Activated B cell treated with CpG ODN at 0.5 μM for 24 hours (primary cell): Measurements from ENCODE around the gene HDAC10. TPM values are rescaled to one million over a fixed set of nuclear protein-coding genes. Genes with fewer than 3 reads are reported as not detected.

Source experiments
- ATAC-seq: fragments of 200-7000 bp; cut with Tn5 transposase; one replicate; pipeline ENCODE4 v1.10.0; 2021; ENCODE audit warnings: low read depth, mild to moderate bottlenecking, moderate library complexity
- CTCF ChIA-PET: fragments of 350-600 bp; sonication (Branson Sonifier 250); formaldehyde crosslinking; loops from one replicate; lab custom pipeline; 2021; ENCODE audit warnings: antibody characterized with exemption; lab: Charles Lee
- POLR2A ChIA-PET: fragments of 350-600 bp; sonication (Branson Sonifier 250); formaldehyde crosslinking; loops from one replicate; lab custom pipeline; 2021; ENCODE audit warnings: antibody characterized with exemption; lab: Charles Lee
- DNase-seq: peaks from one replicate; pipeline ENCODE4 v3.0.0; 2022
- H3K27ac Mint-ChIP-seq: one replicate; pipeline ENCODE4 v1.8.0; 2020; ENCODE audit warnings: mixed read lengths
- H3K27me3 Mint-ChIP-seq: one replicate; pipeline ENCODE4 v1.8.0; 2021; ENCODE audit warnings: mixed read lengths
- H3K36me3 Mint-ChIP-seq: one replicate; pipeline ENCODE4 v1.8.0; 2021; ENCODE audit warnings: low read depth, mixed read lengths
- H3K4me1 Mint-ChIP-seq: one replicate; pipeline ENCODE4 v1.8.0; 2021; ENCODE audit warnings: mixed read lengths
- H3K4me3 Mint-ChIP-seq: one replicate; pipeline ENCODE4 v1.8.0; 2020; ENCODE audit warnings: mild to moderate bottlenecking, mixed read lengths
- H3K9me3 Mint-ChIP-seq: one replicate; pipeline ENCODE4 v1.8.0; 2020; ENCODE audit warnings: mixed read lengths
- intact Hi-C: fragments of 100-400 bp; cut with micrococcal nuclease; formaldehyde crosslinking; loops from one replicate; pipeline ENCODE4 v1.15.1; 2024
- total RNA-seq: library from RNA; stranded (reverse); gene quantifications from 2 replicates; pipeline ENCODE4 v1.2.3, GENCODE V29; 2022
- TF ChIP-seq, protein P1 (sequence below): fragments of 200-600 bp; IDR thresholded peaks from one replicate; pipeline ENCODE4 v1.8.0; 2022; ENCODE audit warnings: antibody characterized with exemption, mild to moderate bottlenecking

Gene HDAC10
- total RNA-seq, 1 donor from 2014 or later = 68.2 TPM

DNA sequence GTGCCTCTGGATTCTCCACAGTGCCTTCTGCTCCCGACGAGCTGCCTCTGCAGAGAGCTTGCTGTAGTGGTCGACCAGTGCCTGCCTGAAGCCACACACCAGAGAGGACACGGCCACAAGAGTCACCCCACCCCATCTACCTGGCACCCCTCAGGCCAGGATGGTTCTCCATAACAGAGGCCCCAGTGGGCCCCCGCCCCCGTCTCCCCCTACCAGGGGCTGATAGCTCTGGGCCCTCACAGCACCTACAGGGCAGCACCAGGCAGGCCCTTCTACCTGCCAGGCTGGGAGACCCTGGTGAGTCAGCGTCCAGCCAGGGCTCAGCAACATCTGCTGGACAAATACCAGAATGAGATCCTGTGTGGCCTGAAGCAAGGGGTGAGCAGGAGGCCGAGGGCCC lies 28.6 kb downstream of the HDAC10 start:
- TF ChIP-seq, protein P1, sequence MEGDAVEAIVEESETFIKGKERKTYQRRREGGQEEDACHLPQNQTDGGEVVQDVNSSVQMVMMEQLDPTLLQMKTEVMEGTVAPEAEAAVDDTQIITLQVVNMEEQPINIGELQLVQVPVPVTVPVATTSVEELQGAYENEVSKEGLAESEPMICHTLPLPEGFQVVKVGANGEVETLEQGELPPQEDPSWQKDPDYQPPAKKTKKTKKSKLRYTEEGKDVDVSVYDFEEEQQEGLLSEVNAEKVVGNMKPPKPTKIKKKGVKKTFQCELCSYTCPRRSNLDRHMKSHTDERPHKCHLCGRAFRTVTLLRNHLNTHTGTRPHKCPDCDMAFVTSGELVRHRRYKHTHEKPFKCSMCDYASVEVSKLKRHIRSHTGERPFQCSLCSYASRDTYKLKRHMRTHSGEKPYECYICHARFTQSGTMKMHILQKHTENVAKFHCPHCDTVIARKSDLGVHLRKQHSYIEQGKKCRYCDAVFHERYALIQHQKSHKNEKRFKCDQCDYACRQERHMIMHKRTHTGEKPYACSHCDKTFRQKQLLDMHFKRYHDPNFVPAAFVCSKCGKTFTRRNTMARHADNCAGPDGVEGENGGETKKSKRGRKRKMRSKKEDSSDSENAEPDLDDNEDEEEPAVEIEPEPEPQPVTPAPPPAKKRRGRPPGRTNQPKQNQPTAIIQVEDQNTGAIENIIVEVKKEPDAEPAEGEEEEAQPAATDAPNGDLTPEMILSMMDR = no peak
- ChIA-PET CTCF (interaction anchor here (2.9 kb wide), 1 partner anchor 73 kb away, joined by 15 read pairs; no protein-coding TSS in a partner anchor), POLR2A (no interaction called here)
- Mint-ChIP-seq H3K27me3 (no peaks in the 10 kb centered on the region), H3K4me1 (no peaks in the 10 kb centered on the region), H3K27ac (no peak overlapping the region), H3K36me3 (peaks cover 74% of the 10 kb centered on the region), H3K4me3 (no peak overlapping the region), H3K9me3 (no peaks in the 10 kb centered on the region)
- intact Hi-C loops = no loop called here
- no peak for ATAC-seq
- DNase-seq = no peak

DNA sequence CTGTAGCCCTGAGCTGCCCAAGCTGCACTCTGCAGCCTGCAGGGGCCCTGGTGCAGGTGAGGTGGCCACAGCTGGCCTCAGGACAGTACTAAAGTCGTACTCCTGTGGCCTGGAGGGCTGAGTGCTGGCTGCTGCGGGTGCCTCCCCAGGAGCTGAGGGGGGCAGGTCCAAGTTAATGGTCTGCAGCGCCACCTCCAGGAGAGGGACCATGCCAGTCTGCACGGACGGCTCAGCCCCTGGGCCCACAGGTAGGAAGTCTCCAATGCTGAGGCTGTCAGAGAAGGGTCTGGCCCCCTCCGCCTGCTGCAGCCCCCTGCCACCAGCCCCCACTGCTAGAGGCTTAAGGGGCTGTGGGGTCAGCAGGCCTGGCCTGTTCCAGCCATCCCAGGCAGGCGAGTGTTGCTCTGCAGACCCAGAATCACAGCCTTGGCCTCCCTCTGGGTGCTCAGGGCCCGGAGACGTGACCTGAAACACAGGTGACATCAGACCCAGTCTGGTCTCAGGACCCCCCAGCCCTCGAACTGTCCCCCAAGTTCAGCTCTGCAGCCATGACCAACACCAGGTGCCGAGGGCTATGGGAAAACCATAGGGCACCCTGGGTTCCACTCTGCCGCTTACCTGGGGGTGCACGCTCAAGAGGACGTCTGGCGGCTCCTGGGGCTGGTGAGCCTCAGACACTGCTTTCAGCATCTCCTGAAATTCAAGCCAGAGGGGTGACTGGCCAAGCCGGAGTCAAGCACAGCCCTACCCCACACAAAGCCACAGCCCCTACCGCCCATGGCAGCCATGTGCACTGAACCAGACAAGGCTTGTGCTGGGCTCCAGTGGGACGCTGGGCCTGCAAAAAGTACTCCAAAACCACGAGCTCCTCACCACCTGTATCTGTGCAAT lies 29.4 kb downstream of the HDAC10 start:
- DNase-seq (no peak), ATAC-seq (no peak)
- CTCF ChIA-PET = interaction anchor here (2.9 kb wide), 1 partner anchor 73 kb away, joined by 15 read pairs; no protein-coding TSS in a partner anchor
- POLR2A ChIA-PET = interaction anchor here (0.6 kb wide), 1 partner anchor 40 kb away, joined by 6 read pairs; no protein-coding TSS in a partner anchor
- H3K27me3 Mint-ChIP-seq = no peaks in the 10 kb centered on the region
- H3K9me3 Mint-ChIP-seq = no peaks in the 10 kb centered on the region
- no peak overlapping the region for H3K4me3 Mint-ChIP-seq
- TF ChIP-seq, protein P1 = no peak
- H3K4me1 Mint-ChIP-seq = no peaks in the 10 kb centered on the region
- no peak overlapping the region for H3K27ac Mint-ChIP-seq
- intact Hi-C loops = no loop called here
- peaks cover 71% of the 10 kb centered on the region for H3K36me3 Mint-ChIP-seq

DNA sequence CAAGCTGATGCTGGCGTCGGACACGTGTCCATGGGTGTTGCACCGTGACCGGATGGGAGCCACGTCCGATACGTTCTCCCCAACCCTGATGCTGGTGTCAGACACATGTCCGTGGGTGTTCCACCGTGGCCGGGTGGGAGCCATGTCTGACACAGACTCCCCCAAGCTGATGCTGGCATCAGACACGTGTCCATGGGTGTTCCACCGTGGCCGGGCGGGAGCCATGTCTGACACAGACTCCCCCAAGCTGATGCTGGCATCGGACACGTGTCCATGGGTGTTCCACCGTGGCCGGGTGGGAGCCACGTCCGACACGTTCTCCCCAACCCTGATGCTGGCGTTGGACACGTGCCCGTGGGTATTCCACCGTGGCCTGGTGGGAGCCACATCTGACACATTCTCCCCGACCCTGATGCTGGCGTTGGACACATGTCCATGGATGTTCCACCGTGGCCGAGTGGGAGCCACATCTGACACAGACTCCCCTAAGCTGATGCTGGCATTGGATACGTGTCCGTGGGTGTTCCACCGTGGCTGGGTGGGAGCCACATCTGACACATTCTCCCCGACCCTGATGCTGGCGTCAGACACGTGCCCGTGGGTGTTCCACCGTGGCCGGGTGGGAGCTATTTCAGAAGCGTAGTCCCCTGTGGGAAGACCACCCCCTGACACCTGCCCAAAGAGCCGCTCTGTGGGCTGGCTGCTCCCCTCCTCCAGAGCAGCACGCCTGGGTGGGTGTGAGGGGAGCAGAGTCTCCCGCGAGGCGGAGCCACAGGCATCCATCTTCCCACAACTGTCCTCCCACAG lies 30.3 kb downstream of the HDAC10 start:
- TF ChIP-seq, protein P1 = no peak
- no peaks in the 10 kb centered on the region for H3K27me3 Mint-ChIP-seq
- H3K4me3 Mint-ChIP-seq = no peak overlapping the region
- DNase-seq = no peak
- no peak overlapping the region for H3K27ac Mint-ChIP-seq
- H3K36me3 Mint-ChIP-seq = peaks cover 75% of the 10 kb centered on the region
- ChIA-PET CTCF (interaction anchor here (2.9 kb wide), 1 partner anchor 72 kb away, joined by 15 read pairs; no protein-coding TSS in a partner anchor), POLR2A (interaction anchor here (0.5 to 0.6 kb wide), 2 partner anchors 39 to 258 kb away, joined by 4 to 6 read pairs; no protein-coding TSS in a partner anchor)
- H3K9me3 Mint-ChIP-seq = no peaks in the 10 kb centered on the region
- no peak for ATAC-seq
- H3K4me1 Mint-ChIP-seq = no peaks in the 10 kb centered on the region
- intact Hi-C loops = no loop called here

DNA sequence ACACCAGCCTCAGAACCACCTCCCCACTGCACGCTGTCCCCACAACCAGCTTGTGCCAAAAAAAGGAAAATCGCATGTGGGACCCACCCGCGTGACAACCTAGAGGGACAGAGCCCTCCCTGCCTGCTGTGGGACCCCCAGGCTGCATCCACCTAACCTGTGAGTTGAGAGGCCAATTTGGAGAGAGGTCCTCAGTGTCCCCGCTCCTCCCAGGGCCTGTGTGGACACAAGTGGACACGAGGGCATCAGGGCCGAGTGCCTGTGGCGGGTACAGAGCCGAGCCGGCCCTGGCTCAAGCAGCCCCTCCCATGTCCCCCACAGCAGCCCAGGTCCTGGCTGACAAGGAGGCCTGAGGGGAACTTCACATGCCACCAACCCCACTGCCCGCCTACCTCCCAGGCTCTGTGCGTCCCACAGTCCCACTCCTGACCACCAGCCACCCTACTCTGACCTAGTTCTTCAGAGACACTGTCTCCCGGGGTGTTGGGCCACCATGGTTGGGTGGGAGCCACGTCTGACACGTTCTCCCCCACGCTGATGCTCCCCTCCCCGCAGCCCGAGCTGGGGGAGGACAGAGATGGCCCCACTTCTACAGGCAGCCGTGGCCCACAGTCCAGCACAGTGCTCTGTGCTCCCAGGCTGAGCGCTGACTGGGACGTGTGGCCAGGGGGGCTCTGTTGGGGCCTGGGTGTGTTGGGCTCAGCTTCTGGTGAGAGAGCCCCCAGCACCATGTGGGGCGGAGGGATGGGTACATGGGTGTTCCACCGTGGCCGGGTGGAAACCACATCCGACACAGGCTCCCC lies 31.1 kb downstream of the HDAC10 start:
- Mint-ChIP-seq H3K27ac (no peak overlapping the region), H3K4me3 (no peak overlapping the region), H3K4me1 (no peaks in the 10 kb centered on the region), H3K9me3 (no peaks in the 10 kb centered on the region), H3K36me3 (peaks cover 74% of the 10 kb centered on the region), H3K27me3 (no peaks in the 10 kb centered on the region)
- ChIA-PET POLR2A (interaction anchor here (0.6 kb wide), 1 partner anchor 193 kb away, joined by 3 read pairs; no protein-coding TSS in a partner anchor), CTCF (interaction anchor here (2.9 kb wide), 1 partner anchor 71 kb away, joined by 15 read pairs; no protein-coding TSS in a partner anchor)
- ATAC-seq (no peak), DNase-seq (no peak)
- intact Hi-C loops = no loop called here
- TF ChIP-seq, protein P1 = no peak
